IPS-18c (cell line): Measurements from ENCODE around the gene FLNB.

ENCODE experiments used
- H3K4me3 ChIP-seq: 2 replicates; pipeline ENCODE4 v1.7.0; 2013; ENCODE audit warnings: low read depth, mild to moderate bottlenecking, low read length, moderate library complexity; ENCODE audit not compliant: insufficient read depth
- H3K9me3 ChIP-seq: one replicate; pipeline ENCODE4 v1.6.1; 2013; ENCODE audit warnings: mild to moderate bottlenecking, low read length, moderate library complexity; ENCODE audit not compliant: control insufficient read depth, insufficient read depth

The FLNB gene

DNA sequence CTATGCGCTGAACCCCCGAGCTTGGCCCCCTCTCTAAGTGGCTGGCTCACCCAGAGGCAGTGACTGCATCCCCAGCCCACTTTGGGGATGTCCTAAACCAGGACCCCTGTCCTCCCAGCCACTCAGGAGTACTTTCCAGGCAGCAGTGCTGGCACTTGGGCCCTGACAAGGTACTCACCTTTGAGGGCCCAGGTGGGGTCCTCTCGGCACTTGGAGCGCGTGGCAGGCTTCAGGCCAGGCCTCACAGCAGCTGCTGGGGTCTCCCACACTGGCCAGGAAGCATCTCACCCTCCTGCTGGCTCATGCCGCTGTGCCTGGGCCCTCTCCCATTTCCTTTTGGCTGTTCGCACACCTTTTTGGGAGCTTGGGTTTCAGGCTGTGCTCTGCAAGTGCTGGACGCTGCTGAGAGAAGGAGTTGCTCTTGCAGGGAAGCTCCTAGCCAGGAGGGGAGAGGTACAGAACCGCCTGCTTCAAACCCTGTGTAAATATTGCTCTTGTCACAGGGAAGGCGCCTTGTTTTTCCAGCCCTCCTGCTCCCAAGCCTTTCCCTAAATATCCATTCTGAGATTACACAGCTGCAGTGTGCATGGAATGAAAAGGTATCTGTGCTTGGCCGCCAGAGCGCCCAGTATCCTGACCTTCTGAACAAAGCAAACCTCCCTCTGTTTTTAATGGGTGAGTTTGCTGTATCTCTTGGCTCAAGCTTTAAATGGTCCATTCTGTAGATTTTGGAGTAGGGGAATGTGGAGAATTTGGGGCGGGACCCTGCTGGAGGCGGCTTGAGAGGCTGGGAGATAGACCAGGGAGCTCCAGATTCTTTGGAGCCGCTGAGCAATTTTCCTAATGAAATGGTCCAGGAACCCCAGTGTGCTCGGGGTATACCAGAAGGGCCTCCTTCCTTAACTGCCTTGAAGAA is 156.9 kb downstream of the FLNB start:
- Histone ChIP-seq H3K9me3 (no peaks in the 10 kb centered on the region), H3K4me3 (no peak overlapping the region)

GRCh38 chr3:58167431-58168351 is 159.5 kb downstream of the FLNB start:
- no peak overlapping the region for H3K4me3 ChIP-seq

GRCh38 chr3:58168498-58168897 is 160.3 kb downstream of the FLNB start:
- Histone ChIP-seq H3K9me3 (no peaks in the 10 kb centered on the region), H3K4me3 (no peak overlapping the region)

More at GRCh38 chr3:58167431-58168351, 159.5 kb downstream of the FLNB start:
- H3K9me3 ChIP-seq = no peaks in the 10 kb centered on the region

DNA sequence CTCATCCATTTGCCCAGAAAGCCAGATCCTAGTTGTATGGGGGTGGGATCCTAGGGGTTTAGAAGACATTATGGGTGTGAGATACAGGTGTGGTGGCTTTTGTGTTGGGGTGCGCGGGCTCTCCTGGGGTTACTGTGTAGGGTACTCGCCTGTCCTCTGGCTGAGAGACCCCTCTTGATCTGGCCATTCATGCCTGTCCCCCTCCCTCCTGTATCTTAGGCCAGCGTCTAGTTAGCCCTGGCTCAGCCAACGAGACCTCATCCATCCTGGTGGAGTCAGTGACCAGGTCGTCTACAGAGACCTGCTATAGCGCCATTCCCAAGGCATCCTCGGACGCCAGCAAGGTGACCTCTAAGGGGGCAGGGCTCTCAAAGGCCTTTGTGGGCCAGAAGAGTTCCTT is 161.1 kb downstream of the FLNB start:
- no peaks in the 10 kb centered on the region for H3K9me3 ChIP-seq
- no peak overlapping the region for H3K4me3 ChIP-seq

GRCh38 chr3:58170376-58170775 is 162.2 kb downstream of the FLNB start:
- H3K9me3 ChIP-seq = no peaks in the 10 kb centered on the region

DNA sequence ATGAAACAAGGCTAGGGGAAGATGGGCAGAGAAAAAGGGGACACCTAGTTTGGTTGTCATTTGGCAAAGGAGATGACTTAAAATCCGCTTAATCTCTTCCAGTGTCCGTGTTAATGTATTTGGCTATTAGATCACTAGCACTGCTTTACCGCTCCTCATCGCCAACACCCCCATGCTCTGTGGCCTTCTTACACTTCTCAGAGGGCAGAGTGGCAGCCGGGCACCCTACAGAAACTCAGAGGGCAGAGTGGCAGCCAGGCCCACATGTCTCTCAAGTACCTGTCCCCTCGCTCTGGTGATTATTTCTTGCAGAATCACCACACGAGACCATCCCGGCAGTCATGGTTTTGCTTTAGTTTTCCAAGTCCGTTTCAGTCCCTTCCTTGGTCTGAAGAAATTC is 162.9 kb downstream of the FLNB start:
- H3K9me3 ChIP-seq = no peaks in the 10 kb centered on the region
- no peak overlapping the region for H3K4me3 ChIP-seq

More at GRCh38 chr3:58170376-58170775, 162.2 kb downstream of the FLNB start:
- no peak overlapping the region for H3K4me3 ChIP-seq

GRCh38 chr3:58173029-58173668 is 164.9 kb downstream of the FLNB start:
- H3K9me3 ChIP-seq = no peaks in the 10 kb centered on the region

GRCh38 chr3:58173669-58174398 is 165.6 kb downstream of the FLNB start:
- no peaks in the 10 kb centered on the region for H3K9me3 ChIP-seq
- no peak overlapping the region for H3K4me3 ChIP-seq

More at GRCh38 chr3:58173029-58173668, 164.9 kb downstream of the FLNB start:
- H3K4me3 ChIP-seq = no peak overlapping the region

DNA sequence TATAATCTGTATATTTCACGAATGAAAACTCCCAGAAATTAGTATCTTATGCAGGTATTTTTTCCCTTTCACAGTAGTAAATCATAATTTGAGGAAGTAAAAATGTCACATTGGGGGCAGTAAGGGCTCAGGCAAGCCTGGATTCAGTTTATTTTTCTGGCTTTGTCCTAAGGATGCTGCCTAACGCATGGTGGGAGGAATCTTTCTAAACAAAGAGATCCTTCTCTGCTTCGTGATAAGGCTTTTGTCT is 166.9 kb downstream of the FLNB start:
- H3K4me3 ChIP-seq = no peak overlapping the region
- no peaks in the 10 kb centered on the region for H3K9me3 ChIP-seq

DNA sequence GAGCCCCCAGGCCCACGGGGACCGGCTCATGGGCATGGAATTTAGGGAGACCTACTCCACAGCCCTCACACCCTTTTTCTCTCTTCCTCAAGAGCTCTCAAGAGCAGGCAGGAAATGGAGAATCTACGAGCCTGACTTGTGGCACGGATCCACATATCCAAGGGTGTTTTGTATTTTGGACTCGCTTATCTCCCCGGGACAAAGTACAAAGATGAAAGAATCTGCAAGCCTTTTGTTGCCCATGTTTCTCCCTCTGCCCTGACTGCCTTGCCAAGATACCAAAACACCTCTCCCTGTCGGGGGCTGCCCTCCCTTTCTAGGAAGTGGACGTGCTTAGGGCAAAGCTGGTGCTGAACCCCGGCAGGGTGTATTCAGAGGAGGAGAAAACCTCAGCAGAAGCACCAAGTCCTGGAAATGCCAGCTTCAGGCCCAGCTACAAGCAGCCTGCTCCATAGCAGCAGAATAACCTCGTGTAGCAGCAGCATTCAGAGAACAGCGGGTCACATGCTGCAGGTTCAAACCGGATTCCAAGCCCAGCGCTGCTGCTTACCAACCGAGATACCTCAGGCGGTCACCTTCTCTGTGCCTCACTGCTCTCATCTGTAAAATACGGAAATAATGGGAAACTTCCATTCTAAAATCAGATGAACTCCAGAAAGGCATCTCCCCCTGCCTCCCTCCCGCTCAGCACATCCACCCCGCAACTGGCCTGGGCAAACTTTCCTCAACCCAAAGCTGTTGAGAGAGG is 167.4 kb downstream of the FLNB start:
- Histone ChIP-seq H3K9me3 (no peaks in the 10 kb centered on the region), H3K4me3 (no peak overlapping the region)

- no peaks in the 10 kb centered on the region for H3K9me3 ChIP-seq
- no peak overlapping the region for H3K4me3 ChIP-seq
Measured at GRCh38 chr3:58176185-58176530, 167.9 kb downstream of the FLNB start.

DNA sequence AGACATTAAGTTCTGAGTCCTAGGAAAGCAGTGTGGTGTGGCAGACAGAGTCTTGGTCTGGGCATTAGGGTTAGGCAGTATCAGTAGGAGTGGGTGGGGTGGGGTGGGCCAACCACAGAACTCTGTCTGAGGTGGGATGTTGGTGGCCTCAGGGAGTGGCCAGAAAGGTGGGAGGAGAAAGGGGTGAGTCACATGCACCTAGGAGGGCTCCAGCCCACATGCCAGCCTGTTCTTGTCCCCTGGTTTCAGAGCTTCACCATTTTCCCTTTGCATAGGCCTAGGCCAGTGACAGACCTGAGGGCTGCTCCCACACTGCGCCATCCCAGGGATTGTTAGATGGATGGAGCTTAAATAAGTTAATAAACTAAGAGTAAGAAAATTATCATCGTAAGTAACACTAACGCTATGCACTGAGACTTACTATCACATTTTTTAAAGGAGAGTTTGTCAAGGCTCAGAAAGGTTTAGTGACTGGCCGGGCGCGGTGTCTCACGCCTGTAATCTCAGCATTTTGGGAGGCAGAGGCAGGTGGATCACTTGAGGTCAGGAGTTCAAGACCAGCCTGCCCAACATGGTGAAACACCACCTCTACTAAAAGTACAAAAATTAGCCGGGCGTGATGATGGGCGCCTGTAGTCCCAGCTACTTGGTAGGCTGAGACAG is 168.7 kb downstream of the FLNB start:
- H3K4me3 ChIP-seq = no peak overlapping the region
- no peaks in the 10 kb centered on the region for H3K9me3 ChIP-seq

GRCh38 chr3:58177747-58178527 is 169.7 kb downstream of the FLNB start:
- no peaks in the 10 kb centered on the region for H3K9me3 ChIP-seq
- H3K4me3 ChIP-seq = peak overlapping the region; percentile 46; the same call in 1 of the 2 replicates

DNA sequence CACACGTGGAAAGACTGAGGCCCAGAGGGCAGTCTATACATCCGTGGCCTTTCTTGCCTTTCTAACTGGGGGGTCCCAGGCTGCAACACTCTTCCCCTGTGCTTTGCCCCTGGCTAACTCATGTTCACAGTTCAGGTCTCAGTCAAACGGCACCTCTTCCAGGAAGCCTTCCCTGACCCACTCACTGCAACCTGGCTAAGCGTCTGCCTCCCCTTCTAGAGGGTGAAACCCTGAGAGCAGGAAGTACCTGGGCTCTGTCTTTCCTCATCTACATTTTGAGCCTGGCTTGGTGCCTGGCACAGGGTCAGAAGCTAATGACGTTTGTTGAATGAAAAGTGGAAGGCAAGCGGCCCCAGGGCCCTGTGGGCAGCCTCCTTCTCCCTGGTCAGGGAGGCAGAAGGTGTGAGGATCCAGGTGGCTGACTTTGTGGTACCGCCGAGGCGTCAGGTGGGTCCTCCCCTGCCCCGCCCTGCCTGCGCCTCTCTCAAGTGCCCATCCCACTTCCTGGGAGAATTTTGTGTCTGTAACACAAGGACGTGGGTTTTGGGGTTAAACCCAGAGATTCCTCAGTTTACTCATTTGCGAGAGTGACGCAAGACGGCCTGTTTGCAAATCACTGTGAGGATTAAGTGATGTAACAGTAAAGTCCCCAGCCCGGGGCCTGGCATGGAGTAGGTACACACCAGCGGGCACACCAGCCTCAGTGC is 170.5 kb downstream of the FLNB start:
- no peaks in the 10 kb centered on the region for H3K9me3 ChIP-seq
- H3K4me3 ChIP-seq = no peak overlapping the region; the same call in 1 of the 2 replicates
